CD4-positive, alpha-beta T cell treated with Interleukin-1 beta for 1 hour (primary cell): ENCODE measurements around the gene SH2D3A.

ENCODE experiments used
- DNase-seq, 2 donors: peaks; one replicate each; pipeline ENCODE4 v3.0.0-alpha.2; 2020 to 2022

SH2D3A gene

GRCh38 chr19:6767357-6768235 is at the start of gene SH2D3A:
Gene SH2D3A (minus strand): TSS chr19:6767435. CDS start chr19:6763748, 3,687 bp downstream.
- DNase-seq, result peak; percentile 95 to 97

- DNase-seq, result no peak
Measured at GRCh38 chr19:6813659-6814058, 46.4 kb upstream of the SH2D3A start.

- DNase-seq, result no peak
Measured at GRCh38 chr19:6812612-6813011, 45.4 kb upstream of the SH2D3A start.

GRCh38 chr19:6811906-6812305 is 44.7 kb upstream of the SH2D3A start:
- peak in 1 of 2 donors; percentile 20 for DNase-seq

GRCh38 chr19:6811378-6811777 is 44.1 kb upstream of the SH2D3A start:
- DNase-seq, result no peak

- DNase-seq, result no peak
Measured at GRCh38 chr19:6809262-6809661, 42.0 kb upstream of the SH2D3A start.

- no peak for DNase-seq
Measured at GRCh38 chr19:6808494-6808893, 41.3 kb upstream of the SH2D3A start.

GRCh38 chr19:6807291-6807690 is 40.1 kb upstream of the SH2D3A start:
- DNase-seq, result no peak

GRCh38 chr19:6806488-6806887 is 39.3 kb upstream of the SH2D3A start:
- no peak for DNase-seq

GRCh38 chr19:6803036-6803404 is 35.8 kb upstream of the SH2D3A start:
- peak in 1 of 2 donors; percentile 17 for DNase-seq

- peak; percentile 81 for DNase-seq
Measured at GRCh38 chr19:6802336-6803035, 35.3 kb upstream of the SH2D3A start.

GRCh38 chr19:6801485-6802086 is 34.4 kb upstream of the SH2D3A start:
- peak; percentile 83 to 86 for DNase-seq

GRCh38 chr19:6800991-6801484 is 33.8 kb upstream of the SH2D3A start:
- peak in 1 of 2 donors; percentile 22 for DNase-seq

GRCh38 chr19:6800160-6800790 is 33.0 kb upstream of the SH2D3A start:
- peak in 1 of 2 donors; percentile 15 for DNase-seq

GRCh38 chr19:6797646-6798045 is 30.4 kb upstream of the SH2D3A start:
- DNase-seq, result no peak

GRCh38 chr19:6796278-6796677 is 29.0 kb upstream of the SH2D3A start:
- no peak for DNase-seq

GRCh38 chr19:6794686-6795431 is 27.6 kb upstream of the SH2D3A start:
- no peak for DNase-seq

GRCh38 chr19:6793973-6794372 is 26.7 kb upstream of the SH2D3A start:
- DNase-seq, result no peak

- DNase-seq, result no peak
Measured at GRCh38 chr19:6793411-6793810, 26.2 kb upstream of the SH2D3A start.

GRCh38 chr19:6791237-6791636 is 24.0 kb upstream of the SH2D3A start:
- DNase-seq, result no peak

- no peak for DNase-seq
Measured at GRCh38 chr19:6790194-6791128, 23.2 kb upstream of the SH2D3A start.
